Activated T-helper 9 cell treated with anti-CD3 and anti-CD28 coated beads, Interleukin-2, amount 50 U/mL, for 16 hours (primary cell): ENCODE measurements around the gene BRD4.

Experiments
- DNase-seq: peaks from one replicate; pipeline ENCODE4 v3.0.0-alpha.2; 2020; ENCODE audit warnings: low read depth

The BRD4 gene

DNA sequence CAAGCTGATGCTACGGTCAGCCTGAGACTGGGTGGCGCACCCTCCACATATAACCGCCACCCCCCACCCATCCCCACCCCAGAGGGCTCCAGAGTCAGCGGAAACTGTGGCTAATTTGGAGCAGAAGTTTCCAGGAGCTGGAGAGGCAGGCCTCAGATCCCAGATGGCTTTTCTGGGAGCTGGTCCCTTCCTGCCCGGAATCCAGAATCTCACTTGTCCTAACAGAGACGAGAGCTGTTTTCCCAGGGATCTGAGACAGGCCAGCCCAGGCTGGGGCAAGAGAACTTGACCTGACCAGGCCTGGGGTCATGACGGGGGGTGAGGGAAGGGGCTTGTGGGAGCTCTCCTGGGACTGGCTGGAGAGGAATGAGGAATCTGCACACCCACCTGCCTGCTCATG lies 106.6 kb downstream of the BRD4 start:
- DNase-seq: no peak

DNA sequence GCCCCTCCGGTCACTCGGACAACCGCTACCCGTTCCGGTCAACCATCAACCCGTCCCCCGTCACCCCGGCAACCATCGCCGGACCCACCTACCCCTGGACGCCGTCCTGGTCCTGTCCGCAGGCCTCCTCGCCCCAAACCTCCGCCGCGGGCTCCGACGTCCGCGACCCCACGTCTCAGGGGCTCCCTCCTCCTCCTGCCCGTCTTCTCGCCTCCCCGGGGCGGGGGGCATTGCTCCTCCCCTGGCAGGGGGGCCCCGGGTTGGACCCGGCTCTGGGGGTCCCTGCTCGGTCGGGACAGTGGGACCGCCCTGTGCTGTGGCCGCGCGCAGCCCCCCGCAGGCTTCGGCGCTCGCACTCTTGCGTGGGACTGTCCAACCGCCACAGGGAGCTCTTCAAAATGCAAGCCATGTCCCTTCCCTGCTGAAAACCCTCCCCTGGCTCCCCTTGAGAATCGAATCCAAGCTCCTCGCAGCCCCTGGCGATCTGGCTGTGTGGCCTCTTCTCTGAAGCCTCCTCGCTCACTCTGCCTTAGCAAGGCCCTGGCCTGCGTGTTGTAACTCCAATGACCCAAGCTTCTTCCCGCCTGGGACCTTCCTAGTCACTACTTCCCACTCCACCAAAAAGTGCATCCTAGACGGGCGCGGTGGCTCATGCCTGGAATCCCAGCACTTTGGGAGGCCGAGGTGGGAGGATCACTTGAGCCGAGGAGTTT lies 108.5 kb downstream of the BRD4 start:
- no peak for DNase-seq

- peak; percentile 59 for DNase-seq
These were observed 109.3 kb downstream of the BRD4 start for GRCh38 chr19:15222738-15223648.

DNA sequence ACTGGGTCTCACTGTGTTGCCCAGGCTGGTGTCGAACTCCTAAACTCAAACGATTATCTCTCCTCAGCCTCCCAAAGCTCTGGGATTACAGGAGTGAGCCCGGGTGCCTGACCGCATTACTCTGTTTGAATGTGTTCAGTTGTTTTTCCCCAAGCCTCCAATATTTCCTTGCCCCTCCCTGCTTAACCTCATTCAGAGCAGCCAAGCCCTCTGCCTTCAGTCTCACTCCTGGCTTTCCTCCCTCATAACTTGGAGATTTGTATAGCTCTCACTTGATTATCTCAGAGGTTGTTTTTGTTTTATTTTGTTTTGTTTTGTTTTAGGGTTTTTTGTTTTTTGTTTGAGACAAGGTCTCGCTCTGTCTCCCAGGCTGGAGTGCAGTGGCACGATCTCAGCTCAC lies 111.5 kb downstream of the BRD4 start:
- no peak for DNase-seq

DNA sequence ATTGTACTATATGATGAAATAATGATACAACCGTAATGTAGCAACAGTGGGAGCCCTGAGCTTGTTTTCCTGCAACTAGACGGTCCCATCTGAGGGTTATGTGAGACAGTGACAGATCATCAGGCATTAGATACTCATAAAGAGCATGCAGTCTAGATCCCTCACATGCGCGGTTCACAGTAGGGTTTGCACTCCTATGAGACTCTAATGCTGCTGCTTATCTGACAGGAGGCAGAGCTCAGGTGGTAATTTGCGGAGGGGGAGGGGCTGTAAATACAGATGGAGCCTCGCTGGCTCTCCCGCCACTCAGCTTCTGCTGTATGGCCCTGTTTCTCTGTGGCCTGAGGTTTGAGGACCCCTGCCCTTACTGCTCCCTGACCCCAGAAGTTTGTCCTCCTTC lies 113.8 kb downstream of the BRD4 start:
- no peak for DNase-seq

DNA sequence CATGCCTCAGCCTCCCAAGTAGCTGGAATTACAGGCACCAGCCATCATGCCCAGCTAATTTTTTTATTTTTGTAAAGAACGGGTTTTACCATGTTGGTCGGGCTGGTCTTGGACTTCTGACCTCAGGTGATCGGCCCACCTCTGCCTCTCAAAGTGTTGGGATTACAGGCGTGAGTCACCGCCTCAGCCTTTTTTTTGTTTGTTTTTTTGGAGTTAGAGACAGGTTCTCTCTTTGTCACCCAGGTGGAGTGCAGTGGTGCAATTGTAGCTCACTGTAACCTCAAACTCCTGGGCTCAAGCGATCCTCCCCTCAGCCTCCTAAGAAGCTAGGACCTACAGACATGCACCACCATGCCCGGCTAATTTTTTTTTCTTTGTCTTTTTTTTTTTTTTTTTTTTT lies 116.0 kb downstream of the BRD4 start:
- DNase-seq: no peak

DNA sequence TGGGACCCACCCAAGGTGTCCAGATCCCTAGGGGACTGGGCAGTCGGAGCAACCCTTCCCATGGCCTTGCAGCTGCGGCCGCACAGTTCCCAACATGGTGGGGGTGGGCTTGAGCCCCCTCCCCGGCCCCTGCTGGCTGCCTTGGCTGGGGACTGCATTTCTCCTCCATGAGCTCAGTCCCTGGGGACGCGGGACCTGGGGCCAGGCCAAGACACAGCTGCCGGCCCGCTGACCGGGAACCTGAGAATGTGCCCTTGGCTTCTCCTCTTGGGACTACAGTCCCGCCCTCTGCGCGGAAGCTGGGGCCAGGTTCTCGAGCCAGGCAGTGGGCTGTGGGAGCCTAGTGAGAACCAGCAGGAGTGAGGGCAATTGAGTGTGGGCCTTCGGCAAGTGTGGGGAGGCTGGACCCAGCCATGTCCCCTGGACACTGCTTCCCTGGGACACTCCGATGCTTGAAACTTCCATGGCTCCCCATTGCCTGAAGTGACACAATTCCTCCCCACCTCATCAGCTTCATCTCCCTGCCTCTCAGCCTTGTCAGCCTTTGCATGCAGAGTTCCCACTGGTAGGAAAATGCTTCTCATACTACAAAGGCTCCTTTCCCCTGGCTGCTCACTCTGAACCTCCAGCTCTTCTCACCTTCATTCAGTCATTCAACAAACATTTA lies 118.5 kb downstream of the BRD4 start:
- DNase-seq: no peak

- DNase-seq: no peak
These were observed 119.6 kb downstream of the BRD4 start for GRCh38 chr19:15212711-15213110.

DNA sequence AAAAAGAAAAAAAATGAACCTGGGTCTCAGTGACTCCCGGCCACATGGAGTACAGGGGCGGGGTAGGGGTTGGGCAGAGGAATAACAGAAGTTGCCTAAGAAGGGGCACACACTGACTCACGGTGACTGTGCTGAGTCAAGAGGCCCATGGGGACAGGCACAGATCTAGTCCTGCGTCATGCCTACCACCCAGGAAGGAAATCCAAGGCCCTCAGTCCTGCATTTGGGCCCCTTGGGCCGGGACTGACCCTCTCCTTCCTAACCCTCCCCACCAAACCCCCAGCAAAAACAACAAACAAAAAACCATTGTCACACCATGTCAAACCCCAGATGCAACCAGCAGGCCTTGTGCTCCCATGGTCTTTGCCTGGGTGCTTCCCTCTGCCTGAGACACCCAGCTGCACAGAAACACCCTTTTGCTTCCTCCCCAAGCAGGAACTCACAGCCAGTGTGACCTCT lies 122.0 kb downstream of the BRD4 start:
- no peak for DNase-seq

- DNase-seq: no peak
These were observed 130.8 kb downstream of the BRD4 start for GRCh38 chr19:15201374-15202023.

DNA sequence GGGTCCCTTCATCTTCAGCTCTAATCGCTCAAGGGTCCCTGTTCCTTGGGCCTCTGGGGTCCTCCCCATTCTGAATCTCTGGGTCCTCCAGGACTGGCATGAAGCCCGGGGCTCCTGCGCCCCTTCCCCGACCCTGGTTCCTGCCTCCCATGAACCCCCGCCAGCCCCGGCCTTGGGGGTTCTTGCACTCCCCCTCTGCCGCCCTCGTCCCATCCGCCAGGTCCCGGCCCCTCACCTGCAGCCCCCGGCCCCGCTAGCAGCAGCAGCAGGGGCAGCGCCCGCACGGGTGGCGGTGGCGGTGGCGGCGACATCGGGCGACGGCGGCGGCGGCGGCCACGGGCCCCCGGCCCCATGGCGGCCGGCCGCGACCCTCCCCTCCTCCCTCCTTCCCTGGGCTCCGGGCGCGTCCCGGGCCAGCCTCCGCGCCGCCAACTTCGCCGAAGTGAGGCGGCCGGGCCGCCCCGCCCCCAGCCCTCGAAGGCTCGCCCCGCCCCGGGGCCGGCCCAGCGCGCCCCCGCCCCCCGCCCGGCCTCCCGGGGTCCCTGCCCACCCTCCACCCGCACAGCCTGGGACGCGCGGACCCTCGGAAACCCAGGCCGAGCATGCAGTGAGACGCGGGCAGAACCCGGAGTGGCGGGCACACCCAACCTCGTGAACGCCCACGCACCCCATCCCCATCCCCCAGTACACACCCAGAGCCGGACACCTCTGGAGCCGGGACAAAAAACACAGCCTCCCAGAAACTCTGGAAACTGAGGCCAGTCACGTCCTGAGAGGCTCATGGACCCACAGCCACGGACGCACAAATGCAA lies 131.6 kb downstream of the BRD4 start, which contains the start of gene NOTCH3:
NOTCH3 (minus strand) TSS at position 443 of the 812 bp plus-strand sequence; CDS start at position 353, 90 bp downstream.
- DNase-seq: no peak

DNA sequence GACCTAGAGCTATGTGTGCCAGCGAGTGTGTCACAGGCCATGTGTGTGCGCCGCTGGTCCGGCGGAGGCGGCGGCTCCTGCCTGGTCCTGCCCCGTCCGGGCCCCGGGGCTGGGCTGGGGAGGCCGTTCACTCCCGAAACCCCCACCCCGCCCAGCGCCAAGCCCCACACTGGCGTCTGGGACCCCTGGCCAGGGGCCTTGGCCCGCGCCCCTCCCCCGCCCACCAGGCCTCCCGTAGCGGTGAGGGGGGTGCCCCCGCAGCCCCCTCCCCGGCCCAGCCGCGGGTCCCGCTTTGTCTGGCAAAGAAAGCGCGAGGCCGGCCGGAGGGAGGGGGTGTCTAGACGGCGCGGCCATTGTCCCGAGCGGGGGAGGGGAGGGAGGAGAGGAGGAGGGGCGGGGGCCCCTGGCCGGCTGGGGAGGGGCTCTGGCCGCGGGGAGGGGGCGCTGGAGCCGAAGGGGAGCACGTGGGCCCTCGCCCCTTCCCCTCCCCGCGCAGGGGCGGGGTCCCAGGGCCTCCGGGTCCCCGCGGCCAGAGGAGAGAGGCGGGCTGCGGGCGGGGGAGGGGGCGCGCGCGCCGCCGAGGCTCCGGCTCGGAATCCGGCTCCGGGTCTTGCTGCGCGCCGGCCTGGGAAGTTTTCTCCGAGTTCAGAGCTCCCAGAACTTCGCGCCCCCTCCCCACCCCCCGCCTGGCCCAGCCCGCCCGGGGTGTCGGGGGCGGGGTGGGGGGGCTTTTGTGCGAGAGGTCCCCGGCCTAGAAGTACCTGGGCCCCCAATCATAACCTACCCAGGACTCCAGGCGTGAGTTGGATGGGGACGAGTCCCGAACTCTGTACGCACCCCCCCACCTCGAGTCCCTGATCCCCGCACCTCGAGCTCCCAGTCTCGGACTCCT lies 132.4 kb downstream of the BRD4 start:
- DNase-seq: no peak

GRCh38 chr19:15198951-15199660 lies 133.2 kb downstream of the BRD4 start:
- no peak for DNase-seq

GRCh38 chr19:15197942-15198341 lies 134.4 kb downstream of the BRD4 start:
- no peak for DNase-seq

GRCh38 chr19:15197275-15197941 lies 134.9 kb downstream of the BRD4 start:
- DNase-seq: no peak

- DNase-seq: no peak
These were observed 135.9 kb downstream of the BRD4 start for GRCh38 chr19:15196360-15197005.

- no peak for DNase-seq
These were observed 136.7 kb downstream of the BRD4 start for GRCh38 chr19:15195371-15196334.
